SIG-M5 treated with dmso at 0.1 percent for 504 hours (cell line): ENCODE data around the gene PHOX2A.

Experiments
- DNase-seq: peaks from one replicate; lab custom pipeline; 2025; ENCODE audit not compliant: unreplicated experiment; lab: John Stamatoyannopoulos, UW

Gene PHOX2A

GRCh38 chr11:72189455-72190250 is 54.3 kb downstream of the PHOX2A start:
- no peak for DNase-seq
